Tibial nerve (tissue), 4 donors: ENCODE measurements around the gene RAPGEF2.

ENCODE experiments used
- EP300 ChIP-seq, 2 donors: sonication (generic); formaldehyde crosslinking; IDR thresholded peaks; one replicate each; pipeline ENCODE4 v1.6.1; 2017; ENCODE audit warnings: antibody characterized with exemption in 2 of 2, mild to moderate bottlenecking in 1 of 2
- POLR2A ChIP-seq, 2 donors: fragments of 450-650 bp; IDR thresholded peaks; one replicate each; pipeline ENCODE4 v1.6.1; 2017; ENCODE audit warnings: antibody characterized with exemption in 2 of 2, mild to moderate bottlenecking in 2 of 2, moderate library complexity in 2 of 2
- TF ChIP-seq, protein P1 (sequence below), 5 experiments: fragments of 200-600 bp in 3 of 5; fragments of 450-650 bp in 2 of 5; sonication (generic) in 3 of 5; IDR thresholded peaks; one replicate each; pipeline ENCODE4 v1.5.1; 2016 to 2019; ENCODE audit warnings: antibody characterized with exemption in 5 of 5, mild to moderate bottlenecking in 3 of 5, moderate library complexity in 2 of 5

DNA sequence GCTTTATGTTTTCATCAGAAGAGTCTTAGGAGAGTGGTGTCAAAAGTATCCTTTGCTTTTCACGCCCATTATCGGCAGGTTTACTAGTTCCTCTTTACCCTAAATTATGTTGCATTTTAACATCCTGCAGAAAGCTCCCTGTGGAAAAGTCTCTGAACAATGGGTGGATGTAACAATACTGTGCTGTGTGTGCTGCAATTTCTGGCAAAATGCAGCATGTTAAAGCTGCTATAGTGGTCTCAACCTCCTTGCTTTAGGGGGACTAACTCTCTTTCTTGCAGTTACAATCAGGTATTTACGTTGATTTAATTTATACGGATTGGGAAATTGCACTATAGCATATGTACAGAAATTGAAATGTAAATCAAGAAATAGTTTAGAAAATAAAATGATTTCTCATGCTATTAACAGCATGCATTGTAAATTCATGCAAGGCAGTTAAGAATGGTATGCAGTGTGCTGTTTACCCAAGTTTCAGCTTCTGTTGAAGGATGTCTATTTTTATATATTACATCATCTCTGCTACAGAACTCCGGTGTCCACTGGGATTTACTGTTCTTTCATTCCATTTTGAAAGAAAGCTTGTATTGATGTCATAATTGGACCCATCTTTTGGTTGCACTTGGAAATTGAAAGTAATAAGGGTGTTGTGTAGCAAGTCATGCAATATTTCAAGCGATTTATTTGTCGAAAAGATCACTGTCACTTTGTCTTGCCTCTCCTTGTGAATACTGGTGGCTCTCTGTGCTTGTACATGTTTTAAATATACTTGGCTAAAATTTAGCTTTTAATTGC is 145.7 kb downstream of the RAPGEF2 start:
- TF ChIP-seq, protein P1, sequence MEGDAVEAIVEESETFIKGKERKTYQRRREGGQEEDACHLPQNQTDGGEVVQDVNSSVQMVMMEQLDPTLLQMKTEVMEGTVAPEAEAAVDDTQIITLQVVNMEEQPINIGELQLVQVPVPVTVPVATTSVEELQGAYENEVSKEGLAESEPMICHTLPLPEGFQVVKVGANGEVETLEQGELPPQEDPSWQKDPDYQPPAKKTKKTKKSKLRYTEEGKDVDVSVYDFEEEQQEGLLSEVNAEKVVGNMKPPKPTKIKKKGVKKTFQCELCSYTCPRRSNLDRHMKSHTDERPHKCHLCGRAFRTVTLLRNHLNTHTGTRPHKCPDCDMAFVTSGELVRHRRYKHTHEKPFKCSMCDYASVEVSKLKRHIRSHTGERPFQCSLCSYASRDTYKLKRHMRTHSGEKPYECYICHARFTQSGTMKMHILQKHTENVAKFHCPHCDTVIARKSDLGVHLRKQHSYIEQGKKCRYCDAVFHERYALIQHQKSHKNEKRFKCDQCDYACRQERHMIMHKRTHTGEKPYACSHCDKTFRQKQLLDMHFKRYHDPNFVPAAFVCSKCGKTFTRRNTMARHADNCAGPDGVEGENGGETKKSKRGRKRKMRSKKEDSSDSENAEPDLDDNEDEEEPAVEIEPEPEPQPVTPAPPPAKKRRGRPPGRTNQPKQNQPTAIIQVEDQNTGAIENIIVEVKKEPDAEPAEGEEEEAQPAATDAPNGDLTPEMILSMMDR (IDR thresholded peaks at IDR 0.05): no peak
- peak; percentile 22 to 59 for TF ChIP-seq EP300 (IDR thresholded peaks at IDR 0.05)
- TF ChIP-seq POLR2A (IDR thresholded peaks at IDR 0.05): no peak
